Neural cell (in vitro differentiated cells): ENCODE measurements around the gene DST. TPM values are rescaled to one million over a fixed set of nuclear protein-coding genes. Genes with fewer than 3 reads are reported as not detected.

ENCODE experiments used
- H2AFZ ChIP-seq: fragments of 200-600, 300-800 bp; sonication (generic), shearing (Covaris generic); 2 replicates; pipeline ENCODE4 v1.6.0; 2014; ENCODE audit warnings: low read depth, mild to moderate bottlenecking, antibody characterized with exemption, low read length, moderate library complexity
- H3F3A ChIP-seq: fragments of 200-600 bp; shearing (Covaris generic); 2 replicates; pipeline ENCODE4 v1.6.1; 2016; ENCODE audit warnings: mild to moderate bottlenecking, moderate library complexity, mixed read lengths, antibody characterized with exemption, low read length; ENCODE audit not compliant: insufficient read depth, poor library complexity, severe bottlenecking
- H3K27ac ChIP-seq: fragments of 200-600, 300-800 bp; sonication (generic), shearing (Covaris generic); 2 replicates; pipeline ENCODE4 v1.5.1; 2014; ENCODE audit warnings: mild to moderate bottlenecking, low read length, moderate library complexity
- H3K27me3 ChIP-seq: fragments of 300-800, 200-600 bp; sonication (generic), shearing (Covaris generic); 2 replicates; pipeline ENCODE4 v1.6.0; 2014; ENCODE audit warnings: mild to moderate bottlenecking, low read depth, low read length, moderate library complexity; ENCODE audit not compliant: insufficient read depth
- H3K36me3 ChIP-seq: fragments of 300-800, 200-600 bp; sonication (generic), shearing (Covaris generic); 2 replicates; pipeline ENCODE4 v1.5.1; 2014; ENCODE audit warnings: mild to moderate bottlenecking, antibody characterized with exemption, low read length, moderate library complexity; ENCODE audit not compliant: insufficient read depth
- H3K4me2 ChIP-seq: fragments of 300-800, 200-600 bp; sonication (generic), shearing (Covaris generic); 2 replicates; pipeline ENCODE4 v1.6.0; 2014; ENCODE audit warnings: mild to moderate bottlenecking, low read length
- H3K4me3 ChIP-seq: fragments of 300-800, 200-600 bp; sonication (generic), shearing (Covaris generic); 2 replicates; pipeline ENCODE4 v1.5.1; 2014; ENCODE audit warnings: mild to moderate bottlenecking, low read length, moderate library complexity
- H3K79me2 ChIP-seq: fragments of 200-600 bp; shearing (Covaris generic); replicated peaks from 2 replicates; pipeline ENCODE4 v1.6.0; 2014; ENCODE audit warnings: mild to moderate bottlenecking, low read length, moderate library complexity; ENCODE audit not compliant: insufficient read depth
- H3K9ac ChIP-seq: fragments of 300-800, 200-600 bp; sonication (generic), shearing (Covaris generic); 2 replicates; pipeline ENCODE4 v1.6.1; 2016; ENCODE audit warnings: mild to moderate bottlenecking, low read length, mixed read lengths
- H3K9me2 ChIP-seq: fragments of 200-600 bp; shearing (Covaris generic); 2 replicates; pipeline ENCODE4 v1.6.1; 2016; ENCODE audit warnings: mild to moderate bottlenecking, low read length, mixed read lengths; ENCODE audit not compliant: insufficient read depth
- H3K9me3 ChIP-seq: fragments of 200-600, 300-800 bp; sonication (generic), shearing (Covaris generic); 2 replicates; pipeline ENCODE4 v1.6.1; 2016; ENCODE audit warnings: mild to moderate bottlenecking, mixed run types, low read length, moderate library complexity, mixed read lengths
- H4K20me1 ChIP-seq: fragments of 200-600 bp; shearing (Covaris generic); 2 replicates; pipeline ENCODE4 v1.6.1; 2016; ENCODE audit warnings: mild to moderate bottlenecking, mixed run types; ENCODE audit not compliant: insufficient read depth
- CTCF ChIP-seq: fragments of 450-650 bp; IDR thresholded peaks from 2 replicates; pipeline ENCODE4 v1.5.1; 2014; ENCODE audit warnings: antibody characterized with exemption, mild to moderate bottlenecking, moderate library complexity; ENCODE audit not compliant: poor library complexity, severe bottlenecking
- EP300 ChIP-seq: fragments of 450-650 bp; conservative IDR thresholded peaks from 2 replicates; pipeline ENCODE4 v1.6.1; 2014; ENCODE audit warnings: antibody characterized with exemption, mild to moderate bottlenecking, moderate library complexity; ENCODE audit not compliant: poor library complexity, severe bottlenecking
- EZH2 ChIP-seq: fragments of 200-600, 300-800 bp; shearing (Covaris generic), sonication (generic); IDR thresholded peaks from 2 replicates; pipeline ENCODE4 v1.6.1; 2014; ENCODE audit warnings: antibody characterized with exemption, low read length, borderline replicate concordance, mild to moderate bottlenecking; ENCODE audit not compliant: insufficient read depth, poor library complexity, severe bottlenecking
- MXI1 ChIP-seq: fragments of 450-650 bp; conservative IDR thresholded peaks from 2 replicates; pipeline ENCODE4 v1.6.1; 2014; ENCODE audit warnings: antibody characterized with exemption, mild to moderate bottlenecking; ENCODE audit not compliant: poor library complexity, severe bottlenecking
- POLR2AphosphoS5 ChIP-seq: IDR thresholded peaks from 2 replicates; pipeline ENCODE4 v1.6.1; 2012
- RAD21 ChIP-seq: fragments of 450-650 bp; conservative IDR thresholded peaks from 2 replicates; pipeline ENCODE4 v1.6.1; 2014; ENCODE audit warnings: antibody characterized with exemption, mild to moderate bottlenecking, moderate library complexity
- REST ChIP-seq: IDR thresholded peaks from 2 replicates; pipeline ENCODE4 v1.6.1; 2012; ENCODE audit warnings: borderline replicate concordance
- SMC3 ChIP-seq: fragments of 450-650 bp; conservative IDR thresholded peaks from 2 replicates; pipeline ENCODE4 v1.6.1; 2014; ENCODE audit warnings: antibody characterized with exemption, mild to moderate bottlenecking, moderate library complexity; ENCODE audit not compliant: poor library complexity
- polyA plus RNA-seq: library from polyadenylated mRNA; depleted of rRNA; stranded (reverse); fragments of >200 nt; gene quantifications from 2 replicates; pipeline ENCODE4 v1.2.3, GENCODE V29; 2014

DST gene
- polyA plus RNA-seq, 1 donor from 2014 or later, result 118 TPM

GRCh38 chr6:56542364-56543331, 100.0 kb downstream of the DST start:
- Histone ChIP-seq H3K9ac (peak overlapping the region; percentile 59), H3F3A (peaks cover 4% of the 10 kb centered on the region), H3K4me2 (peak overlapping the region; percentile 86), H3K9me2 (no peaks in the 10 kb centered on the region), H3K9me3 (no peaks in the 10 kb centered on the region), H3K27ac (peak overlapping the region; percentile 46), H3K4me3 (peak overlapping the region; percentile 73), H2AFZ (peak overlapping the region; percentile 6), H3K79me2 (peaks cover 27% of the 10 kb centered on the region), H3K27me3 (no peaks in the 10 kb centered on the region), H4K20me1 (peaks cover 2% of the 10 kb centered on the region), H3K36me3 (no peaks in the 10 kb centered on the region)
- peak; percentile 28 for TF ChIP-seq RAD21
- TF ChIP-seq EZH2, result no peak
- no peak for TF ChIP-seq EP300
- no peak for TF ChIP-seq REST
- TF ChIP-seq POLR2AphosphoS5, result peak; percentile 46
- TF ChIP-seq CTCF, result peak; percentile 59
- TF ChIP-seq MXI1, result peak; percentile 66
- TF ChIP-seq SMC3, result peak; percentile 36

- Histone ChIP-seq H3K9ac (peak overlapping the region; percentile 59), H3K79me2 (peaks cover 26% of the 10 kb centered on the region)
Observed at GRCh38 chr6:56541741-56542360, 100.8 kb downstream of the DST start.

More at GRCh38 chr6:56541741-56542360, 100.8 kb downstream of the DST start:
- no peaks in the 10 kb centered on the region for H3K27me3 ChIP-seq
- H3K4me3 ChIP-seq, result peak overlapping the region; percentile 73
- TF ChIP-seq EP300, result no peak
- H3K36me3 ChIP-seq, result no peaks in the 10 kb centered on the region
- no peaks in the 10 kb centered on the region for H3K9me3 ChIP-seq
- peaks cover 2% of the 10 kb centered on the region for H4K20me1 ChIP-seq
- peak overlapping the region; percentile 46 for H3K27ac ChIP-seq
- H3K4me2 ChIP-seq, result peak overlapping the region; percentile 86
- H3F3A ChIP-seq, result peaks cover 4% of the 10 kb centered on the region
- no peaks in the 10 kb centered on the region for H3K9me2 ChIP-seq
- H2AFZ ChIP-seq, result no peak overlapping the region
